GM18511 (cell line): ENCODE results near the gene RSPH10B2.
"Not testable (repeated sequence)": the region's sequence is repeated elsewhere in the genome, so short reads cannot be mapped to it uniquely, and the experiment has no call there.

Experiments
- ATAC-seq: cut with Tn5 transposase; IDR thresholded peaks from one replicate; pipeline ENCODE4 v1.9.1; 2021; ENCODE audit warnings: mild to moderate bottlenecking, moderate library complexity; ENCODE audit not compliant: unreplicated experiment

RSPH10B2 gene

GRCh38 chr7:6753964-6754363, at the start of gene RSPH10B2:
Gene RSPH10B2, plus strand, starts transcription at chr7:6754103. Its CDS starts 3,575 bp downstream, at chr7:6757678.
- ATAC-seq = not testable (repeated sequence)

DNA sequence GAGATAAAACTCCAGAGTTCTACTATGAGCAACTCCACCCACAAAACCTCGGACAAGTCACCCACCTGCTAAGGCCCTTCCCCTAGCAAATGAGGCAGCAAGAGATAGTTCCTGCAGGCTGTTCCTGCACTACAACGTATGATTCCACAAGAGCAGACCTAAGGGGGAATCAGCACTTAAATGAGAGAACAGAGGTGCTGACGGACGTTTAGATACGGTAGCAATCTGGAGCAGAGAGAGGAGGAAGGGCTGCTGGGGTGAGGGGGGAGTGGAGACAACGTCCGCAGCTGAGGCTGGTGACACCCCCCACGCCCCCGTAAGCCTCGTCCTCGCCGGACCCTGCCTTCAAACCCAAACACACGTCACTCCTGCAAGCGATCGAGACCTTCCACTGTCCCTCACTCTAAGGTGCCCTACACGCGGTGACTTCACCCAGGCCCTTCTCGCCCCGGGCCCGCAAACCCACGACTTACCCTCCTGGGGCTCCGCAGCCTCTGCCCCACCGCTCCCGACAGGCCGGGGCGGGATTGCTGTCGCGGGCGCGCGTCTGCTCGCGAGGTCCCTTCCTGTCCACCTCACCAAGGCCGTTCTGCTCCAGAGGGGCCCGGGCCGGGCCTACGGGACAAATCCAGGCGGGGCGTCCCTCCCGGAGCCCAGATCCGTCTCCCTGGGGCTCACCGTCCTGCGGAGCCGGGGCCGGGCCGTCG, 47.8 kb upstream of the RSPH10B2 start:
- ATAC-seq = peak; percentile 47

GRCh38 chr7:6706666-6707407, 47.1 kb upstream of the RSPH10B2 start, which contains the start of gene ZNF12:
Gene ZNF12, minus strand, starts transcription at chr7:6706947. Its CDS starts 1,774 bp downstream, at chr7:6705173.
- ATAC-seq = peak; percentile 91

DNA sequence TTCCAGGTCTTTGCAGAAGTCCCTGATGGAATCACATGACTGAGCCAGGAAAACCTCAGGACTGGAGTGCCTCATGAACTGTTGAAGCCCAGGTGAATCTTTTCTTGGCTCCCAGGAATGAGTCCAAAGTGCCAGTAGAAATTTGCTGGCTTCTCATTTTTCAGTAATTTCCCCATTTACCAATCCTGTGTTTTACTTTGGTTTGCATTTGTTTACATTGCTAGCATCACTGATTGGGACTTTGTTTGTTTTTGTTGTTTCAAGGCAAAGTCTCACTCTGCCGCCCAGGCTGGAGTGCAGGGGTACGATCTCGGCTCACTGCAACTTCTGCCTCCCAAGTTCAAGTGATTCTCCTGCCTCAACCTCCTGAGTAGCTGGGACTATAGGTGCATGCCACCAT, 45.6 kb upstream of the RSPH10B2 start:
- no peak for ATAC-seq

DNA sequence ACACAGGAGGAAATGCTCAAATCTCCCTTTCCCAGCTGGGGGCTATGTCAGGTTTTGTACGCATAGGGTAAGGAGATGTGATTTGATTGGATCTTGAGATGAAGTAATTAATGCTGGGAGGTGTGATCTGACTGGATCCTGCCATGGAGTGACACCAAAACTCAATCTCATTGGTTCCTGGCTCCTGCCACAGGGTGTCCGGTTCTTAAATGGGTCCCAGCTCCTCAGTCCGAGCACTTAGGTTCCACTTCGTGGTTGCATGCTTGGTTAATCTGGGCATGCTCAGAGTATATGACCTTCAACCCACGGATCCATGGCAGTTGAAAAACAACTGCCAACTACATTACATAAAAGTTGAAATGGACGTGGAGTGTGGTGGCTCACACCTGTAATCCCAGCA, 44.1 kb upstream of the RSPH10B2 start:
- no peak for ATAC-seq

DNA sequence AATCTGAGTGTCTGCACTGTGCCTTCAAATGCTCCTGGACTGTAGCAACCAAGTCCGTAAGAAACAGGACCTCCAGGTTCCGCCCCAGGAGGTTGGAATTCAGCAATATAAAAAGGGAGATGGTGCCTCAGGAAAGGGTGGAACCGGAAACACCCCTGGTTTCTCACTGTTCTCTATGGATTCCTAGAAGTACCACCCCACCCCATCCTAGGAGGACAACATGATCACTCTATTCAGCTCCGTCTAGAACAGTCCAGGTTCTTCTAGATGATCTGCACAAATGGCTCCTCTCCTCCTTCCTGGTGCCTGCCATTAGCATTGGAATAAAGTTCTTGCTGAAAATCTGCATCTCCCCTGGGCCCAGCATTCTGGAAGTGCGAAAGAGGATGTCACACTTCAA, 39.5 kb upstream of the RSPH10B2 start:
- ATAC-seq = no peak

GRCh38 chr7:6715898-6716297, 38.0 kb upstream of the RSPH10B2 start:
- ATAC-seq = not testable (repeated sequence)

DNA sequence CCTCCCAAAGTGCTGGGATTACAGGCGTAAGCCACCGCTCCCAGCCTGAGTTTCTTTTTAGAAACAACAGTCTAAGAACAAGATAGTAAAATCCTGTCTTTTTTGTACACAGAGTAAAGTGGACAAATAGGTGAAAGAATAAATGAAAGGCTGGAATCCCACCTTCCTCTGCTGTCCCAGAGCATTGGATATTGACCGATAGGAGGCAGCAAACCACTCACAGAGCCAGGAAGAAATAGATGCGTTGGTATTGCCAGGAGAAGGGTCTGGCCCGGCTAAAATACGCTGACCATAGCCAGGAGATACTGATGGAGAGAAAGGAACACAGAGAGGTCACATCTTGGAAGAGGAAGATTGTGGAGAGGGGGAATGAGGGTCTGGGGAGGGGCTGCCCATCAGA, 35.8 kb upstream of the RSPH10B2 start:
- ATAC-seq = no peak

DNA sequence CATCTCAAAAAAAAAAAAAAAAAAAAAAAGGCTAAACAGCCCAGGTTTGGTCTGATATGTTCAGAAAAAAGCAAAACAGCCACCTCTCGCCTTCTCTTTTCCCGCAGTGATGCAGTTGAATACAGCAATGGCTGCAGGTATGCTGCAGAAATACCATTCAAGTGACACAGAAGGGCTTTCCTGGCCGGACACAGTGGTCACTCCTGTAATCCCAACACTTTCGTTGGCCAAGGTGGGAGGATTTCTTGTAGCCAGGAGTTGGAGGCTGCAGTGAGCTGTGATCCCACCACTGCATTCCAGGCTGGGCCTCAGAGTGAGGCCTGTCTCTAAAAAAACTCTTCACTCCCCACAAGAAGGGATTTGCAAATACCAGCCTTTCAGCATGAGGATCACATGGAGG, 29.6 kb upstream of the RSPH10B2 start:
- not testable (repeated sequence) for ATAC-seq

GRCh38 chr7:6725003-6725402, 28.9 kb upstream of the RSPH10B2 start:
- peak; percentile 65 for ATAC-seq

DNA sequence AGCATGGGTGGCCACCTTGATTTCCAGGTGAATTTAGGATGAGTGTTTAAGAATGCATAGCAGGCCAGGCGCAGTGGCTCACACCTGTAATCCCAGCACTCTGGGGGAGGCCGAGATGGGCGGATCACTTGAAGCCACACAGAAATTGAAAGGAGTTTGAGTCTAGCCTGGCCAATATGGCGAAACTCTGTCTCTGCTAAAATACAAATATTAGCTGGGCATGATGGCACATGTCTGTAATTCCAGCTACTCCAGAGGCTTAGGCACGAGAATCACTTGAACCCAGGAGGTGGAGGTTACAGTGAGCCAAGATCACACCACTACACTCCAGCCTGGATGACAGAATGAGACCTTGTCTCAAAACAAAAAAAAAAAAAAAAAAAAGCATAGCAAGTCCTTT, 27.6 kb upstream of the RSPH10B2 start:
- ATAC-seq = not testable (repeated sequence)

GRCh38 chr7:6727663-6728062, 26.2 kb upstream of the RSPH10B2 start:
- ATAC-seq = no peak

- ATAC-seq = not testable (repeated sequence)
Observed at GRCh38 chr7:6728893-6729491, 24.9 kb upstream of the RSPH10B2 start.

DNA sequence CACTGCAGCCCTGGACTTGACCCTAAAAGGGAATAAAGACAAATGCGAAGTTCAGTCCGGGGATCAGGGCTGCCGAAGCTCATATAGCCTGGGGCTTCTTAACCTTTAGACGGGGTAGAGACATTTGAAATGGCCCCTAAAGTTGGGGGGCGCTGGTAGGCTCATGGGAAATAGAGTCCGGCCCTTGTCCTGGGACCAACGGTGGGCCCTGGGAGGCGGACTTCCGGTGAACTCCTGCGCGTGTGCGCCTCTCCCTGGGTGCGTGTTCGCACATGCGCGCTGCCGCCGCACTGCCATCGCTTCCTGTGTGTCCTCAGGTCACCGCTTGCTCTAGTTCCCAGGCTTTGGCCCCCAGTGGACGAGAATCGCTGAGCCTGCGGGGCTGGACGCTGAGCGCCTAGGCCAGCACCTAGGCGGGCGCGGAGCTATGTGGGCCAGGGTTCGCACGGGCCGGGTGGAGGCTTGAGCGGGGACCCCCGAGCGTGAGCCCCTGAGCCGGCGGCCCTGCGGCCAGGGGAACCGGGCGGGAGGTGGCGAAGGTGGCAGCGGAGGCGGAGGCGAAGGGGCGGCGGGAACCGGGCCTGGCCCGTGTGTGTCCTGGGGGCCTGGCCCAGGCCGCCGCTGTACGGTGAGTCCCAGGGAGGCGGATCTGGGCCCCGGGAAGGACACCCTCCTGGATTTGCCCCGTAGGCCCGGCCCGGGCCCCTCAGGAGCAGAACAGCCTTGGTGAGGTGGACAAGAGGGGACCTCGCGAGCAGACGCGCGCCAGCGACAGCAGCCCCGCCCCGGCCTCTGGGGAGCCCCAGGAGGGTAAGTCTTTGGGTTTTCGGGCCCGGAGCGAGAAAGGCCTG, 24.2 kb upstream of the RSPH10B2 start:
- ATAC-seq = peak; percentile 88

- no peak for ATAC-seq
Observed at GRCh38 chr7:6730343-6730633, 23.6 kb upstream of the RSPH10B2 start.

DNA sequence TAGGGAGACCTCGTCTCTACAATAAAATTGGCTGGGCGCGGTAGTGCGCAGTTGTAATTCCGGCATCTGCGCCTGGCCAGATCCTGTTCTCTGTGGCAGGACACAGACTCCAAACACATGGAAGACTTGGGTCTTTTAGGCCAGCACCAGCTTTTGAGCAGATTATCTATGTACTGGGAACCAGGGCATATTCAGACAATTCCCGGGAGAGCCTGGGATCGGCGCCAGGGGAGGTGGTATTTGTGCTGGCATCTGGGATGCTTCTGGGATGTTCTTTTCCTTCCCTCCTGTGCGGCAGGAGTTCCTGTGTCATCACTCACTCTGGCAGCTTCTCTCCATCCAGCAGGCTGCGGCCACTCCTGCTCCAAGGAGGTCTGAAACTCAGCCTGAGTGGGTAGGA, 15.5 kb upstream of the RSPH10B2 start:
- ATAC-seq = not testable (repeated sequence)

GRCh38 chr7:6744410-6745100, 9.3 kb upstream of the RSPH10B2 start:
- not testable (repeated sequence) for ATAC-seq

DNA sequence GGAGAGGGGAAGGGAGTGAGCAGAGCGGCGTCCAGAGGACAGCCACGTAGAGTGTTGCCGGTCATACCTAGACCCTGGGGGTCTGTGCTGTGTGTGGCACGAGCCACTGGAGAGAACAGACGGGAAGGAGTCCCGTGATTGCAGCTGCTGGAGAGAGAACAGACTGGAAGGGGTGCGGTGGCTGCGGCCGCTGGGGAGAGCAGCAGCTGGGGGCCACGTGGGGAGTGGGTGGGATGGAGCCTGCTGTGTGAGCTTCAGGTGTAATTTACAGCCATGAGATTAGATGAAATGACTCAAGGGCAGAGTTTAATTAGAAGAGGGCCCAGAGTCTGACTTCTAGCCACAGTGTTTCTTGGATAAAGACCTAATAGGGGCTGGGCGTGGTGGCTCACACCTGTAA, 4.6 kb upstream of the RSPH10B2 start:
- ATAC-seq = not testable (repeated sequence)

GRCh38 chr7:6750173-6750572, 3.7 kb upstream of the RSPH10B2 start:
- not testable (repeated sequence) for ATAC-seq

DNA sequence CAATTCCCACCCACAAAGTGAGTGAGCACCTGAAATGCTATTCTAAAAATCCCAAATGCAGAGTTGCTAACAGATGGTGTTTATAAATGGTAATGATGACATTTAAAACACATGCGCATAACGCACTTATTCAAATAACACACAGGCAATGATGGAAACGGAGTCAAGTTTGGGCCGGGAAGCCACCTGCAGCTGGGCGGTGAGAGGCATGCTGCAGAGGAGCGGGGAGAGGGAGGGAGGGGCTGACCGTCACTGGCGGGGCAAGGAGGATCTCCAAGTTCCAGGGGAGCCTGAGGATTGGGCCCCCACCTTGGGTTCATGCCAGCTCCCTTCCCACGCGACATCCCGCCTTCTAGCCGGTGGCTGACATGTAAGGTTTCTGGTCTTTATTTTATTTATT, 7.3 kb downstream of the RSPH10B2 start:
- ATAC-seq = not testable (repeated sequence)
